Gastrocnemius medialis (tissue), 4 donors: Measurements from ENCODE around the gene TMEM267. TPM values are rescaled to one million over a fixed set of nuclear protein-coding genes. Genes with fewer than 3 reads are reported as not detected.

ENCODE experiments used
- ATAC-seq, 2 donors: fragments of 150-250 bp; one replicate each; pipeline ENCODE4 v1.9.1; 2016
- DNase-seq, 2 donors: peaks; one replicate each; pipeline ENCODE4 v3.0.0-alpha.2; 2019
- H3K27ac ChIP-seq, 4 donors: fragments of 200-600 bp; sonication (generic); 1 replicate in 1 of 4; 2 replicates in 3 of 4; pipeline ENCODE4 v1.5.1; 2016 to 2018; ENCODE audit warnings: mild to moderate bottlenecking in 2 of 4, moderate library complexity in 1 of 4
- H3K27me3 ChIP-seq, 3 donors: fragments of 200-600 bp; sonication (generic) in 2 of 3; 1 replicate in 1 of 3; 2 replicates in 2 of 3; pipeline versions ENCODE4 v1.5.1 to v1.6.0; 2016 to 2019; ENCODE audit warnings: mild to moderate bottlenecking in 1 of 3, moderate library complexity in 1 of 3
- H3K36me3 ChIP-seq, 2 donors: fragments of 200-600 bp; sonication (generic) in 1 of 2; one replicate each; pipeline ENCODE4 v1.5.1; 2017 to 2018
- H3K4me1 ChIP-seq, 2 donors: fragments of 200-600 bp; sonication (generic) in 1 of 2; one replicate each; pipeline ENCODE4 v1.5.1; 2016 to 2017; ENCODE audit warnings: mild to moderate bottlenecking in 2 of 2
- H3K4me3 ChIP-seq, 4 donors: fragments of 200-600 bp; sonication (generic) in 3 of 4; 1 replicate in 1 of 4; 2 replicates in 3 of 4; pipeline ENCODE4 v1.5.1; 2016 to 2019; ENCODE audit warnings: mild to moderate bottlenecking in 2 of 4
- H3K9me3 ChIP-seq, 3 donors: fragments of 200-600 bp; sonication (generic) in 2 of 3; 1 replicate in 1 of 3; 2 replicates in 2 of 3; pipeline ENCODE4 v1.5.1; 2016 to 2019
- POLR2A ChIP-seq, 2 donors: fragments of 450-650 bp; IDR thresholded peaks; one replicate each; pipeline ENCODE4 v1.6.1; 2017; ENCODE audit warnings: antibody characterized with exemption in 2 of 2, mild to moderate bottlenecking in 2 of 2, moderate library complexity in 2 of 2
- in situ Hi-C, 4 donors: fragments of 200-750 bp; cut with MboI; loops; one replicate each; pipeline versions ENCODE4 v1.15.0 to v1.8.0; 2017; ENCODE audit warnings: low sequenced_read_pairs in 4 of 4
- intact Hi-C: fragments of 100-400 bp; cut with DNase I; formaldehyde crosslinking; loops from one replicate; pipeline ENCODE4 v1.15.1; 2023; ENCODE audit warnings: low total_unique reads
- total RNA-seq, 4 donors: library from RNA; depleted of rRNA; stranded (reverse); fragments of >200 nt; gene quantifications; one replicate each; pipeline versions ENCODE4 v1.1.0 to v1.2.3, GENCODE V29; 2016
- TF ChIP-seq, protein P1 (sequence below), 5 experiments: fragments of 450-650 bp in 3 of 5; fragments of 200-600 bp in 2 of 5; sonication (generic) in 2 of 5; IDR thresholded peaks in 4 of 5; conservative IDR thresholded peaks in 1 of 5; 1 replicate in 4 of 5; 2 replicates in 1 of 5; pipeline ENCODE4 v1.5.1; 2016 to 2019; ENCODE audit warnings: antibody characterized with exemption in 5 of 5, mild to moderate bottlenecking in 3 of 5, moderate library complexity in 3 of 5

TMEM267 gene
- total RNA-seq, 4 donors from 2014 or later: 3.8 to 7.3 (median 4.7) TPM

DNA sequence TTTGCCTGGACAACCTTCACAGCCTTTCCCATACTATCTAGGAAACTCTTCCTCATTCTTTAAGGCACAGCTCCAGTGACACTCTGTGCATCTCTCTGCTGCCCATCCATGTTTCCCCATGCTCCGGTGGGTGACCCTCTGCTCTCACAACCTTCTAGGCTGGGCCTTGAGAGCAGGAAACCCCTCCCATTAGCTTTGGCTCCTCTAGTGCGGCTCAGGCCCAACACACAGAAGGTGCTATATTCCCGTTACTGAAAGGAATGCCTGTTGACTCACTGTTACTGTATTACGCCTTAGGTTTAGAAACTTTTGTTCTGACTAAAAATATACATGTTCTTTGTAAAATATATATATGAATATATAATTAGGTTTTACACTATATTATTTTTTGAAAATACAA lies 63.4 kb downstream of the TMEM267 start:
- no peak for DNase-seq
- Histone ChIP-seq H3K36me3 (no peaks in the 10 kb centered on the region), H3K27ac (no peak overlapping the region), H3K4me3 (no peak overlapping the region), H3K9me3 (no peaks in the 10 kb centered on the region), H3K27me3 (no peaks in the 10 kb centered on the region), H3K4me1 (no peaks in the 10 kb centered on the region)
- intact Hi-C loops (no loop called here), in situ Hi-C loops (no loop called here)
- ATAC-seq: no peak
- no peak for TF ChIP-seq POLR2A (IDR thresholded peaks at IDR 0.05)
- TF ChIP-seq, protein P1, sequence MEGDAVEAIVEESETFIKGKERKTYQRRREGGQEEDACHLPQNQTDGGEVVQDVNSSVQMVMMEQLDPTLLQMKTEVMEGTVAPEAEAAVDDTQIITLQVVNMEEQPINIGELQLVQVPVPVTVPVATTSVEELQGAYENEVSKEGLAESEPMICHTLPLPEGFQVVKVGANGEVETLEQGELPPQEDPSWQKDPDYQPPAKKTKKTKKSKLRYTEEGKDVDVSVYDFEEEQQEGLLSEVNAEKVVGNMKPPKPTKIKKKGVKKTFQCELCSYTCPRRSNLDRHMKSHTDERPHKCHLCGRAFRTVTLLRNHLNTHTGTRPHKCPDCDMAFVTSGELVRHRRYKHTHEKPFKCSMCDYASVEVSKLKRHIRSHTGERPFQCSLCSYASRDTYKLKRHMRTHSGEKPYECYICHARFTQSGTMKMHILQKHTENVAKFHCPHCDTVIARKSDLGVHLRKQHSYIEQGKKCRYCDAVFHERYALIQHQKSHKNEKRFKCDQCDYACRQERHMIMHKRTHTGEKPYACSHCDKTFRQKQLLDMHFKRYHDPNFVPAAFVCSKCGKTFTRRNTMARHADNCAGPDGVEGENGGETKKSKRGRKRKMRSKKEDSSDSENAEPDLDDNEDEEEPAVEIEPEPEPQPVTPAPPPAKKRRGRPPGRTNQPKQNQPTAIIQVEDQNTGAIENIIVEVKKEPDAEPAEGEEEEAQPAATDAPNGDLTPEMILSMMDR (IDR thresholded peaks at IDR 0.05 in 4 of 5, conservative IDR thresholded peaks at IDR 0.05 in 1 of 5): no peak

DNA sequence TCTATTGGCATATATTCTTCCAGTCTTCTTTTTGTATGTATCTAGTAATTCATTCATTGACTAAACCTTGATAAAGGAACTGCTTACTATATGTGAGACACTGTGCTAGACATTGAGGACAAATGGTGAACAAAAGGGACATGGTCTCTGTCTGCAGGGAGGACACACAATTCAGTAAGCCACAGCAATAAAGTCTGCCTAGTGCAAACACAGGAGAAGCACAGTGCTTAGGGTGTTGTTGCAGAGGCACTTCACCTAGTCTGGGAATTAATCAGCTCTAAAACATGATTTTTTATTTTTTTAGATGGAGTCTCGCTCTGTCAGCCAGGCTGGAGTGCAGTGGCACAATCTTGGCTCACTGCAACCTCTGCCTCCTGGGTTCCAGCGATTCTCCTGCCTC lies 65.1 kb downstream of the TMEM267 start:
- Histone ChIP-seq H3K27me3 (no peaks in the 10 kb centered on the region), H3K36me3 (no peaks in the 10 kb centered on the region), H3K9me3 (no peaks in the 10 kb centered on the region), H3K4me3 (no peak overlapping the region), H3K27ac (no peak overlapping the region), H3K4me1 (no peaks in the 10 kb centered on the region)
- DNase-seq (no peak), ATAC-seq (no peak)
- in situ Hi-C loops (no loop called here), intact Hi-C loops (no loop called here)
- no peak for TF ChIP-seq POLR2A (IDR thresholded peaks at IDR 0.05)

DNA sequence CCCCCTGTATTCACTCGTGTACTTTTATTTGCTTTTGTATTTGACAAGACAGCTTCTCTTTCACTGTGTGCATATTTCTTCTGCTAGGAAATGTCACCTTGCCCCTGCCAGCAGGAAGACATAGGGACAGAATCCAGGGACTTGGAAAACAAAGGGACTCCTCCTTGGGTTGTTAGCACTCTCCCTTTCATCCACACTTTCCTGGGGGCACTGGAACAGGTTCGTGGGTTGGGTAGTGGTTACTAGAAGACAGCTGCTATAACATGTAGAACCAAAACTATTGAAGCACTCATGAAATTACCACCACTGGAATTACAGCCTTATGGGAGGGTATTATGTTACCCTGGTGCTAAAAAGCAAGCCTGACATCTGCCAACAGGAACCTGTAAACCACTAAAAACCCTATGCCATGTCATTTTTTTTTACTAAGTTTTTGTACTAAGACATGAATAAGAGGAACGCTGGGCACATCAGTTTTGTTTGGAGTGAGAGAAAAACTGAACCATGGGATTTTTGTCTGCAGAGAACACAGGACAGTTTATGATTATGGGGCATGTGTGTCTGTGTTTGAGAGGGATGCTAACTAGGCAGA lies 66.8 kb downstream of the TMEM267 start:
- H3K4me3 ChIP-seq: no peak overlapping the region
- H3K36me3 ChIP-seq: no peaks in the 10 kb centered on the region
- no peaks in the 10 kb centered on the region for H3K9me3 ChIP-seq
- no peaks in the 10 kb centered on the region for H3K27me3 ChIP-seq
- TF ChIP-seq POLR2A (IDR thresholded peaks at IDR 0.05): no peak
- TF ChIP-seq, protein P1 (IDR thresholded peaks at IDR 0.05 in 4 of 5, conservative IDR thresholded peaks at IDR 0.05 in 1 of 5): no peak
- ATAC-seq (no peak), DNase-seq (no peak)
- intact Hi-C loops (no loop called here), in situ Hi-C loops (no loop called here)
- no peak overlapping the region for H3K27ac ChIP-seq
- H3K4me1 ChIP-seq: no peaks in the 10 kb centered on the region

DNA sequence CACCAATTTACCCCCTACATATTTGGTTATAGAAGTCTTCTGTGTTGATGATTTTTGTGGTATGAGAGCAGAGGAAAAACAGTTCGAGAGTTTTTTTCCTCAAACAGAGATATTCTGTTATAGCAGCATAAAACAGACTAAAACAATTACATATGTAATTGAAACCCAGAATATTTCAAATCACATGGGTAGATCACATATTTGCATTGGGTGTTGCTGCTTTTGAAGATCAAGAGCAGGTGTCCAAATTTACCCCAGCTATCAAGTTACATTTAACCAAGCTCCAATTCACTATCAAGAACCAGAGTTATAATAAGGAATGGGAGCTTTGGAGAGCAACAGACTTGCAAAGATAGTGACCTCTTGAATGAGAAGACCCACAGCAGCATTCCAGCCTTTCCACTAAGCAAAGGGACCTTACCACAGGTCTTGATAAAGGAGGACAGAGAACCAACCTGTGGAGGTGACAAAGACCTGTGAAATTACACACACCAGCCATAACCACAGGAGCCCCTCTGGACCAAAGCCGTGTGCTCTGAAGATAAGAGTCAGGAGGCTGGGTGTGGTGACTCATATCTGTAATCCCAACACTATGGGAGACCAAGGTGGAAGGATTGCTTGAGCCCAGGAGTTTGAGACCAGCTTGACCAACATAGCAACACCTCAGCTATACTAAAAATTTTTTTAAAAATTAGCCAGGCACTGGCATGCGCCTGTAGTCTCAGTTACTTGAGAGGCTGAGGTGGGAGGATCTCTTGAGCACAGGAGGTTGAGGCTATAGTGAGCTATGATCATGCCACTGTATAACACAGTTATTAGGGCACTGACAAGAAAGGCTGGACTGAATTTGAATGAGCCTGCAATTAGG lies 67.5 kb downstream of the TMEM267 start:
- no peaks in the 10 kb centered on the region for H3K9me3 ChIP-seq
- DNase-seq (no peak), ATAC-seq (no peak)
- intact Hi-C loops (no loop called here), in situ Hi-C loops (no loop called here)
- no peaks in the 10 kb centered on the region for H3K4me1 ChIP-seq
- no peaks in the 10 kb centered on the region for H3K36me3 ChIP-seq
- no peak overlapping the region for H3K4me3 ChIP-seq
- no peak for TF ChIP-seq POLR2A (IDR thresholded peaks at IDR 0.05)
- TF ChIP-seq, protein P1 (IDR thresholded peaks at IDR 0.05 in 4 of 5, conservative IDR thresholded peaks at IDR 0.05 in 1 of 5): no peak
- no peak overlapping the region for H3K27ac ChIP-seq
- H3K27me3 ChIP-seq: no peaks in the 10 kb centered on the region

DNA sequence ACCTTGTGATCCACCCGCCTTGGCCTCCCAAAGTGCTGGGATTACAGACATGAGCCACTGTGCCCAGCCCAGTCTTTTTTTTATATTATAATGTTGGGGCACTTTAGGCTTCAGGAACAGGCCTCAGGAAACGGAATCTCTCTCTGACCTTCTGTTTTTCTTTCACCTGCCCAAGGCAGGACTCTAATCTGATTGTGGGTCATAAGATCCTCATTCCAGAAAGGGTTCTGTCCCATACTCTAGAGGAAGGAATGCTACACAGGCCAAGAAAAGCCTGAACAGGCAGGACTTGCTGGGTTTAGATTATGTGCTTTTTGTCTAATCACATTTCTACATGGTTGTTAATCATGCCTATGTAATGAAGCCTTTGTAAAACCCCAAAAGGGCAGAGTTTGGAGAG lies 69.7 kb downstream of the TMEM267 start:
- no peak overlapping the region for H3K27ac ChIP-seq
- DNase-seq: no peak
- no peaks in the 10 kb centered on the region for H3K4me1 ChIP-seq
- no peaks in the 10 kb centered on the region for H3K36me3 ChIP-seq
- no peak overlapping the region for H3K4me3 ChIP-seq
- in situ Hi-C loops (no loop called here), intact Hi-C loops (no loop called here)
- H3K9me3 ChIP-seq: no peaks in the 10 kb centered on the region
- no peaks in the 10 kb centered on the region for H3K27me3 ChIP-seq
- no peak for TF ChIP-seq POLR2A (IDR thresholded peaks at IDR 0.05)
- TF ChIP-seq, protein P1 (IDR thresholded peaks at IDR 0.05 in 4 of 5, conservative IDR thresholded peaks at IDR 0.05 in 1 of 5): no peak
- no peak for ATAC-seq
